GM23338 (cell line): ENCODE data around the gene THSD7A. TPM values are rescaled to one million over a fixed set of nuclear protein-coding genes. Genes with fewer than 3 reads are reported as not detected.

Experiments used
- ATAC-seq: fragments of 200-7000 bp; cut with Tn5 transposase; 3 replicates; pipeline ENCODE4 v1.9.1; 2020
- DNase-seq: peaks from one replicate; pipeline ENCODE4 v3.0.0-alpha.2; 2015; ENCODE audit warnings: low spot score
- H2AFZ ChIP-seq: fragments of 200-600 bp; sonication (generic); 2 replicates; pipeline ENCODE4 v1.8.0; 2016; ENCODE audit warnings: antibody characterized with exemption, mild to moderate bottlenecking, moderate library complexity
- H3F3A ChIP-seq: fragments of 200-600 bp; sonication (generic); replicated peaks from 2 replicates; pipeline ENCODE4 v1.8.0; 2017; ENCODE audit warnings: antibody characterized with exemption, mixed run types, low read depth
- H3K27ac ChIP-seq: fragments of 200-600 bp; sonication (generic); 2 replicates; pipeline ENCODE4 v1.6.1; 2016; ENCODE audit warnings: low read depth
- H3K27me3 ChIP-seq: fragments of 200-600 bp; sonication (generic); 2 replicates; pipeline ENCODE4 v1.8.0; 2016; ENCODE audit warnings: mild to moderate bottlenecking, mixed run types, moderate library complexity; ENCODE audit not compliant: insufficient read depth
- H3K36me3 ChIP-seq: fragments of 200-600 bp; sonication (generic); 2 replicates; pipeline ENCODE4 v1.8.0; 2016; ENCODE audit warnings: mild to moderate bottlenecking; ENCODE audit not compliant: insufficient read depth
- H3K4me1 ChIP-seq: fragments of 200-600 bp; sonication (generic); 2 replicates; pipeline ENCODE4 v1.8.0; 2016; ENCODE audit warnings: mild to moderate bottlenecking, moderate library complexity; ENCODE audit not compliant: insufficient read depth
- H3K4me2 ChIP-seq: fragments of 200-600 bp; sonication (generic); 2 replicates; pipeline ENCODE4 v1.7.1; 2017; ENCODE audit warnings: mixed run types
- H3K4me3 ChIP-seq: fragments of 200-600 bp; sonication (generic); 2 replicates; pipeline ENCODE4 v1.6.1; 2016; ENCODE audit warnings: mixed run types
- H3K79me2 ChIP-seq: fragments of 200-600 bp; sonication (generic); replicated peaks from 2 replicates; pipeline ENCODE4 v1.8.0; 2017; ENCODE audit warnings: mild to moderate bottlenecking; ENCODE audit not compliant: insufficient read depth
- H3K9me2 ChIP-seq: fragments of 200-600 bp; sonication (generic); 2 replicates; pipeline ENCODE4 v1.8.0; 2017; ENCODE audit not compliant: insufficient read depth
- H4K20me1 ChIP-seq: fragments of 200-600 bp; sonication (generic); replicated peaks from 2 replicates; pipeline ENCODE4 v1.8.0; 2017; ENCODE audit warnings: mild to moderate bottlenecking; ENCODE audit not compliant: insufficient read depth
- H3K27ac Mint-ChIP-seq: 2 replicates; pipeline ENCODE4 v1.8.0; 2020; ENCODE audit warnings: inconsistent platforms, mild to moderate bottlenecking, moderate library complexity, mixed read lengths
- H3K27me3 Mint-ChIP-seq: 3 replicates; pipeline ENCODE4 v1.8.0; 2022; ENCODE audit warnings: low read depth, mild to moderate bottlenecking, moderate library complexity, mixed read lengths, inconsistent platforms; ENCODE audit not compliant: insufficient read depth, poor library complexity
- H3K36me3 Mint-ChIP-seq: 3 replicates; pipeline ENCODE4 v1.8.0; 2021; ENCODE audit warnings: low read depth, mild to moderate bottlenecking, inconsistent platforms, moderate library complexity, mixed read lengths
- H3K4me1 Mint-ChIP-seq: 3 replicates; pipeline ENCODE4 v1.8.0; 2020; ENCODE audit warnings: mild to moderate bottlenecking, inconsistent platforms, mixed read lengths
- H3K4me3 Mint-ChIP-seq: 3 replicates; pipeline ENCODE4 v1.8.0; 2021; ENCODE audit warnings: moderate library complexity, mild to moderate bottlenecking, inconsistent platforms, mixed read lengths
- H3K9me3 Mint-ChIP-seq: 3 replicates; pipeline ENCODE4 v1.8.0; 2020; ENCODE audit warnings: moderate library complexity, mild to moderate bottlenecking, inconsistent platforms, mixed read lengths
- CREB1 ChIP-seq: fragments of 250-450 bp; sonication (Bioruptor Pico); IDR thresholded peaks from 2 replicates; pipeline ENCODE4 v1.5.0; 2020; ENCODE audit warnings: low read depth, mild to moderate bottlenecking, moderate library complexity
- ETS1 ChIP-seq: IDR thresholded peaks from 2 replicates; pipeline ENCODE4 v1.6.1; 2016; ENCODE audit warnings: antibody characterized with exemption
- REST ChIP-seq: IDR thresholded peaks from one replicate; pipeline ENCODE4 v1.6.1; 2018; ENCODE audit warnings: antibody characterized with exemption; ENCODE audit not compliant: unreplicated experiment
- STAT1 ChIP-seq: IDR thresholded peaks from one replicate; pipeline ENCODE4 v1.6.1; 2016; ENCODE audit warnings: antibody characterized with exemption; ENCODE audit not compliant: unreplicated experiment
- ZNF114 ChIP-seq: fragments of 250-450 bp; sonication (Bioruptor Pico); IDR thresholded peaks from 2 replicates; pipeline ENCODE4 v1.5.0; 2020; ENCODE audit warnings: mild to moderate bottlenecking, moderate library complexity
- ZNF331 ChIP-seq: fragments of 250-450 bp; sonication (Bioruptor Pico); IDR thresholded peaks from 2 replicates; pipeline ENCODE4 v1.5.0; 2020; ENCODE audit warnings: low read depth, mild to moderate bottlenecking, moderate library complexity
- ZNF462 ChIP-seq: fragments of 250-450 bp; sonication (Bioruptor Pico); IDR thresholded peaks from 2 replicates; pipeline ENCODE4 v1.5.0; 2020; ENCODE audit warnings: mild to moderate bottlenecking, moderate library complexity
- polyA plus RNA-seq: library from polyadenylated mRNA; unstranded; fragments of >200 nt; fragmentation: Nextera tagmentation; extraction: Ambion mirVana; gene quantifications from 2 replicates; pipeline ENCODE4 v1.2.1, GENCODE V29; 2016
- total RNA-seq: library from RNA; depleted of rRNA; stranded (reverse); fragments of >200 nt; shearing (Covaris generic); gene quantifications from 2 replicates; pipeline ENCODE4 v1.2.3, GENCODE V29; 2014

THSD7A gene
- total and polyA plus RNA-seq, 2 experiments from 2014 or later = 1.3 to 2.1 TPM

- TF ChIP-seq ZNF331 (CRISPR knock-in tag) (no peak), REST (no peak), ZNF114 (CRISPR knock-in tag) (no peak)
- Histone ChIP-seq H3K27ac (no peak overlapping the region), H3K4me1 (no peaks in the 10 kb centered on the region), H4K20me1 (no peaks in the 10 kb centered on the region), H3F3A (no peaks in the 10 kb centered on the region), H3K79me2 (no peaks in the 10 kb centered on the region), H2AFZ (0 out of 2 replicates have a peak overlapping the region, but pooled peaks have one; percentile 8), H3K4me3 (no peak overlapping the region), H3K4me2 (no peak overlapping the region), H3K36me3 (no peaks in the 10 kb centered on the region; the same call in 1 of the 2 replicates), H3K27me3 (no peaks in the 10 kb centered on the region), H3K9me2 (peaks cover 4% of the 10 kb centered on the region; the same call in 1 of the 2 replicates)
- DNase-seq (no peak), ATAC-seq (no peak)
- Mint-ChIP-seq H3K4me1 (no peaks in the 10 kb centered on the region), H3K9me3 (no peaks in the 10 kb centered on the region), H3K27ac (no peak overlapping the region), H3K36me3 (no peaks in the 10 kb centered on the region), H3K4me3 (no peak overlapping the region), H3K27me3 (peaks cover 2% of the 10 kb centered on the region)
Observed at GRCh38 chr7:11589251-11589650, 242.7 kb downstream of the THSD7A start.

GRCh38 chr7:11587814-11588213 lies 244.2 kb downstream of the THSD7A start:
- no peaks in the 10 kb centered on the region for H3K27me3 ChIP-seq
- H3F3A ChIP-seq = no peaks in the 10 kb centered on the region
- Mint-ChIP-seq H3K9me3 (no peaks in the 10 kb centered on the region), H3K4me3 (no peak overlapping the region), H3K27me3 (no peaks in the 10 kb centered on the region), H3K36me3 (no peaks in the 10 kb centered on the region), H3K4me1 (no peaks in the 10 kb centered on the region), H3K27ac (no peak overlapping the region)
- ATAC-seq (no peak), DNase-seq (no peak)
- H3K27ac ChIP-seq = no peak overlapping the region
- no peak overlapping the region for H2AFZ ChIP-seq
- no peaks in the 10 kb centered on the region for H3K9me2 ChIP-seq
- no peaks in the 10 kb centered on the region; the same call in 1 of the 2 replicates for H3K36me3 ChIP-seq
- no peaks in the 10 kb centered on the region for H3K79me2 ChIP-seq
- H3K4me1 ChIP-seq = no peaks in the 10 kb centered on the region
- no peaks in the 10 kb centered on the region for H4K20me1 ChIP-seq
- no peak overlapping the region for H3K4me2 ChIP-seq
- no peak overlapping the region for H3K4me3 ChIP-seq
- TF ChIP-seq ZNF462 (CRISPR knock-in tag) (no peak), CREB1 (CRISPR knock-in tag) (no peak), STAT1 (no peak), ETS1 (no peak), REST (no peak)
